DOHH2 (cell line): ENCODE measurements around the gene TNFAIP1.

Source experiments
- H3F3A ChIP-seq: fragments of 200-600 bp; sonication (generic), shearing (Covaris generic); 2 replicates; pipeline ENCODE4 v1.6.0; 2016; ENCODE audit warnings: antibody characterized with exemption, mild to moderate bottlenecking; ENCODE audit not compliant: control insufficient read depth, insufficient read depth
- H3K27ac ChIP-seq: fragments of 200-600 bp; sonication (generic); 2 replicates; pipeline ENCODE4 v1.5.1; 2014; ENCODE audit warnings: low read depth, mild to moderate bottlenecking, low read length, moderate library complexity
- H3K27me3 ChIP-seq: fragments of 200-600 bp; sonication (generic); 2 replicates; pipeline ENCODE4 v1.6.1; 2014; ENCODE audit warnings: mild to moderate bottlenecking, low read length, mixed read lengths; ENCODE audit not compliant: control insufficient read depth
- H3K36me3 ChIP-seq: fragments of 200-600 bp; sonication (generic); 2 replicates; pipeline ENCODE4 v1.6.1; 2014; ENCODE audit warnings: mild to moderate bottlenecking, low read length, moderate library complexity, mixed read lengths; ENCODE audit not compliant: control insufficient read depth
- H3K4me1 ChIP-seq: fragments of 200-600 bp; sonication (generic); 2 replicates; pipeline ENCODE4 v1.6.1; 2014; ENCODE audit warnings: mild to moderate bottlenecking, low read length, mixed read lengths; ENCODE audit not compliant: control insufficient read depth
- H3K4me2 ChIP-seq: fragments of 200-600 bp; sonication (generic); 2 replicates; pipeline ENCODE4 v1.6.0; 2014; ENCODE audit warnings: mild to moderate bottlenecking, low read length, moderate library complexity
- H3K4me3 ChIP-seq: fragments of 200-600 bp; sonication (generic); 2 replicates; pipeline ENCODE4 v1.5.1; 2014; ENCODE audit warnings: mild to moderate bottlenecking, low read length, mixed read lengths
- H3K79me2 ChIP-seq: fragments of 200-600 bp; sonication (generic); 2 replicates; pipeline ENCODE4 v1.6.1; 2014; ENCODE audit warnings: mild to moderate bottlenecking, low read length, mixed read lengths; ENCODE audit not compliant: control insufficient read depth
- H3K9me2 ChIP-seq: fragments of 200-600 bp; sonication (generic); replicated peaks from 2 replicates; pipeline ENCODE4 v1.6.1; 2014; ENCODE audit warnings: mild to moderate bottlenecking, low read length, mixed read lengths; ENCODE audit not compliant: control insufficient read depth
- H3K9me3 ChIP-seq: fragments of 200-600 bp; sonication (generic); 2 replicates; pipeline ENCODE4 v1.6.1; 2014; ENCODE audit warnings: antibody characterized with exemption, low read length, mixed read lengths; ENCODE audit not compliant: control insufficient read depth, insufficient read depth
- H4K20me1 ChIP-seq: fragments of 200-600 bp; sonication (generic); 2 replicates; pipeline ENCODE4 v1.6.0; 2014; ENCODE audit warnings: low read depth, mild to moderate bottlenecking, antibody characterized with exemption, low read length, moderate library complexity; ENCODE audit not compliant: control insufficient read depth, insufficient read depth
- EZH2phosphoT487 ChIP-seq: fragments of 200-600 bp; sonication (generic); IDR thresholded peaks from 2 replicates; pipeline ENCODE4 v1.6.1; 2017; ENCODE audit warnings: borderline replicate concordance, mild to moderate bottlenecking, antibody characterized with exemption, low read length, moderate library complexity, mixed read lengths
- TF ChIP-seq, protein P1 (sequence below): fragments of 200-600 bp; sonication (generic); IDR thresholded peaks from one replicate; pipeline ENCODE4 v1.5.1; 2014; ENCODE audit warnings: antibody characterized with exemption, mild to moderate bottlenecking, low read depth, low read length; ENCODE audit not compliant: poor library complexity, severe bottlenecking

The TNFAIP1 gene

GRCh38 chr17:28379814-28380801 lies 44.5 kb downstream of the TNFAIP1 start:
- Histone ChIP-seq H3K4me3 (no peak overlapping the region), H3K79me2 (no peaks in the 10 kb centered on the region), H3K27ac (no peak overlapping the region), H3F3A (no peaks in the 10 kb centered on the region), H4K20me1 (no peaks in the 10 kb centered on the region), H3K4me1 (no peaks in the 10 kb centered on the region), H3K4me2 (no peak overlapping the region), H3K36me3 (no peaks in the 10 kb centered on the region), H3K9me2 (no peaks in the 10 kb centered on the region), H3K9me3 (no peaks in the 10 kb centered on the region), H3K27me3 (no peaks in the 10 kb centered on the region)
- TF ChIP-seq, protein P1, sequence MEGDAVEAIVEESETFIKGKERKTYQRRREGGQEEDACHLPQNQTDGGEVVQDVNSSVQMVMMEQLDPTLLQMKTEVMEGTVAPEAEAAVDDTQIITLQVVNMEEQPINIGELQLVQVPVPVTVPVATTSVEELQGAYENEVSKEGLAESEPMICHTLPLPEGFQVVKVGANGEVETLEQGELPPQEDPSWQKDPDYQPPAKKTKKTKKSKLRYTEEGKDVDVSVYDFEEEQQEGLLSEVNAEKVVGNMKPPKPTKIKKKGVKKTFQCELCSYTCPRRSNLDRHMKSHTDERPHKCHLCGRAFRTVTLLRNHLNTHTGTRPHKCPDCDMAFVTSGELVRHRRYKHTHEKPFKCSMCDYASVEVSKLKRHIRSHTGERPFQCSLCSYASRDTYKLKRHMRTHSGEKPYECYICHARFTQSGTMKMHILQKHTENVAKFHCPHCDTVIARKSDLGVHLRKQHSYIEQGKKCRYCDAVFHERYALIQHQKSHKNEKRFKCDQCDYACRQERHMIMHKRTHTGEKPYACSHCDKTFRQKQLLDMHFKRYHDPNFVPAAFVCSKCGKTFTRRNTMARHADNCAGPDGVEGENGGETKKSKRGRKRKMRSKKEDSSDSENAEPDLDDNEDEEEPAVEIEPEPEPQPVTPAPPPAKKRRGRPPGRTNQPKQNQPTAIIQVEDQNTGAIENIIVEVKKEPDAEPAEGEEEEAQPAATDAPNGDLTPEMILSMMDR = no peak
- no peak for TF ChIP-seq EZH2phosphoT487

GRCh38 chr17:28381141-28381825 lies 45.7 kb downstream of the TNFAIP1 start:
- Histone ChIP-seq H3K4me3 (no peak overlapping the region), H3K9me2 (no peaks in the 10 kb centered on the region), H4K20me1 (no peaks in the 10 kb centered on the region), H3K27me3 (no peaks in the 10 kb centered on the region), H3K79me2 (no peaks in the 10 kb centered on the region), H3F3A (no peaks in the 10 kb centered on the region), H3K4me2 (no peak overlapping the region), H3K36me3 (no peaks in the 10 kb centered on the region), H3K4me1 (no peaks in the 10 kb centered on the region), H3K9me3 (no peaks in the 10 kb centered on the region), H3K27ac (no peak overlapping the region)
- TF ChIP-seq, protein P1 = no peak
- TF ChIP-seq EZH2phosphoT487 = no peak

GRCh38 chr17:28384281-28385036 lies 48.9 kb downstream of the TNFAIP1 start:
- Histone ChIP-seq H4K20me1 (no peaks in the 10 kb centered on the region), H3K36me3 (peaks cover 2% of the 10 kb centered on the region; the same call in 1 of the 2 replicates), H3K4me3 (no peak overlapping the region), H3F3A (no peaks in the 10 kb centered on the region), H3K9me2 (no peaks in the 10 kb centered on the region), H3K27me3 (no peaks in the 10 kb centered on the region), H3K27ac (no peak overlapping the region), H3K4me2 (peak overlapping the region; percentile 6), H3K9me3 (no peaks in the 10 kb centered on the region), H3K79me2 (no peaks in the 10 kb centered on the region), H3K4me1 (no peaks in the 10 kb centered on the region)
- no peak for TF ChIP-seq EZH2phosphoT487
- TF ChIP-seq, protein P1 = no peak
